ENCODE measurements around the gene SNX21. TPM values are rescaled to one million over a fixed set of nuclear protein-coding genes. Genes with fewer than 3 reads are reported as not detected.
A peak's percentile ranks its signal among the peaks of the same experiment; 100 is the strongest.

Gene SNX21
- total and polyA plus RNA-seq, 2 donors from 2014 or later = 23.2 to 35.6 TPM

DNA sequence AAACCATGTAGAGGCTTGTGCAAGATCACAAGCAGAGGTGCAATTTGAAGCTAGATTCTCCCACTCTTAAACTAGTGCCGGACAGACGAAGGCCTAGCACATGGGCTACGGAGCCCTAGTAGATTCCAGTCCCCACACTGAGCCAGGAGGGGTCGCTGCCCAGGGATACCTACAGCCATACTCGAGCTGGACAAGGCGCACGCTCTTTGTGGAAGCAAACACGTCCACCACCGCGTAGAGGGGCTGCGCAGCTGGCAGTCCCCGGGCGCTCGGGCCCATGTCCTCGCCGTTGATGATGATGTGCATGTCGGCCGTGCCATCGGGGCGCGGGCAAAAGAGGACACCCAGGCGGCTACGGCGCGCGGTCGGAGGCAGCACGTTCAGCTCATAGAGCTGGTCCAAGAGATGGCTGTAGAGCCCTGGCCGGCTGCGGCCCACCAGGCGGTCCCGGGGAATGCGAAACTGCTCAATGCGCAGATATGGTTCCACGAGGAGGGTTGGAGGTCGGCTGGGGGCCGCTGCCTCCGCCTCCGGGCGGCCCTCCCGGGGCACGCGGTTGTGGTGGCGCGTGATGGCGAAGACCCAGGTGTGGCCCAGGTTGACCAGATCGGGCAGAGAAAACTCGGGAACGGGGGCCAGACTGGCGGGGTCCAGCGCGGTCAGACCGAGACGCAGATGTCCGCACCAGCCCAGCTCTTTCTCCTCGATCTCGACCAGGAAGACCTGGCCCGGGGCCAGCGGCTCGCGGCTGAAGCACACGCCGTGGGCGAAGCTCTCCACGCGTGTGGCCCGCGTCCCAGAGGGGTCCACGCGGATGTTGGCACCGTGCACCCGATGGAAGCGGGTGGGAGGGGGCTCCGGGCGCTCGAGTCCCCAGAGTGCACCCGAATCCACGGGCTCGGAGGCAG lies 56.7 kb downstream of the SNX21 start:
- H3K27me3 ChIP-seq (ENCODE audit: control insufficient read depth, insufficient read depth, low read length) = no peaks in the 10 kb centered on the region
- peaks cover 0 to 30% (median 0%) of the 10 kb centered on the region in 3 donors for H3K4me1 ChIP-seq (ENCODE audit: control insufficient read depth in 2 of 3, insufficient read depth in 2 of 3, low read depth in 1 of 3, low read length in 3 of 3)
- no peak for FAIRE-seq
- peak overlapping the region; percentile 59 to 72 (median 61) for H3K4me3 ChIP-seq (ENCODE audit: low read length in 3 of 3)
- DNase-seq = peak; percentile 90 to 95 (median 92)
- H3K9ac ChIP-seq (ENCODE audit: low read length in 3 of 3) = peak overlapping the region; percentile 39 to 78 (median 61)
- peak overlapping the region; percentile 82 to 89 for H3K27ac ChIP-seq (ENCODE audit: low read depth in 2 of 2, low read length in 2 of 2)
- intact Hi-C loops (cut with DNase I) = no loop called here
- peaks cover 0 to 16% (median 14%) of the 10 kb centered on the region in 3 donors for H3K36me3 ChIP-seq (ENCODE audit: control insufficient read depth in 2 of 3, insufficient read depth in 3 of 3, low read length in 3 of 3)
- H3K9me3 ChIP-seq (ENCODE audit: control insufficient read depth in 2 of 3, insufficient read depth in 1 of 3, low read length in 3 of 3) = no peaks in the 10 kb centered on the region
- TF ChIP-seq CTCF (IDR thresholded peaks at IDR 0.05; ENCODE audit: borderline replicate concordance, extremely low read depth, insufficient read depth) = peak; percentile 42

DNA sequence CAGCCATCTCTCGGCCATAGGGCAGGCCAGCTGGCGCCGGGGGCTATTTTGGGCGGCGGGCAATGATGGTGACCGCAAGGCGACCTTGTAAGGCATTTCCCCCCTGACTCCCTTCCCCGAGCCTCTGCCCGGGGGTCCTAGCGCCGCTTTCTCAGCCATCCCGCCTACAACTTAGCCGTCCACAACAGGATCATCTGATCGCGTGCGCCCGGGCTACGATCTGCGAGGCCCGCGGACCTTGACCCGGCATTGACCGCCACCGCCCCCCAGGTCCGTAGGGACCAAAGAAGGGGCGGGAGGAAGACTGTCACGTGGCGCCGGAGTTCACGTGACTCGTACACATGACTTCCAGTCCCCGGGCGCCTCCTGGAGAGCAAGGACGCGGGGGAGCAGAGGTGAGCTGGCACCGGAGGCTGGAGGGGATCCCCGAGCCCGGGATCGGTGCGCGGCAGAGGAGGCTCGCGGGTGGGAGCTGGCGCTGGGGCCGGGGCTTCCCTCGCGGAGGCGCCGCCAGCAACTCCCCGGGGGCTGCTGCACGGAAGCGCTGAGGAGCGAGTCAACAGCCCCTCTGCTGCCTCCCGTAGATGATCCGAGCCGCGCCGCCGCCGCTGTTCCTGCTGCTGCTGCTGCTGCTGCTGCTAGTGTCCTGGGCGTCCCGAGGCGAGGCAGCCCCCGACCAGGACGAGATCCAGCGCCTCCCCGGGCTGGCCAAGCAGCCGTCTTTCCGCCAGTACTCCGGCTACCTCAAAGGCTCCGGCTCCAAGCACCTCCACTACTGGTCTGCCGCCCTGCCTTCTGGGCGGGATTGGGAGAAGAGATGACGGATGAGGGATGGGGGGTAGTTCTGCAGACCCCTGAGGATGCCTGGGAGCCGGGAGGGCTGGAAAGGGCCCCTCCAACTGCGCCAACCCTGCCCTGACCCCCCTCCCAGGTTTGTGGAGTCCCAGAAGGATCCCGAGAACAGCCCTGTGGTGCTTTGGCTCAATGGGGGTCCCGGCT lies 57.7 kb downstream of the SNX21 start, which contains the start of the genes CTSA and NEURL2:
Gene CTSA, plus strand, starts transcription at position 351 of the 999 bp plus-strand sequence. Its CDS starts 234 bp downstream, at position 585.
Gene NEURL2, minus strand, starts transcription at position 224 of the 999 bp plus-strand sequence. Its CDS starts 217 bp downstream, at position 7.
- TF ChIP-seq CTCF (IDR thresholded peaks at IDR 0.05; ENCODE audit: borderline replicate concordance, extremely low read depth, insufficient read depth) = no peak
- Histone ChIP-seq H3K4me1 (ENCODE audit: control insufficient read depth in 2 of 3, insufficient read depth in 2 of 3, low read depth in 1 of 3, low read length in 3 of 3) (peaks cover 0 to 30% (median 0%) of the 10 kb centered on the region in 3 donors), H3K9ac (ENCODE audit: low read length in 3 of 3) (peak within 1 kb of the TSS; percentile 39 to 78 (median 61)), H3K36me3 (ENCODE audit: control insufficient read depth in 2 of 3, insufficient read depth in 3 of 3, low read length in 3 of 3) (peaks cover 0 to 23% (median 14%) of the 10 kb centered on the region in 3 donors), H3K9me3 (ENCODE audit: control insufficient read depth in 2 of 3, insufficient read depth in 1 of 3, low read length in 3 of 3) (no peaks in the 10 kb centered on the region), H3K27ac (ENCODE audit: low read depth in 2 of 2, low read length in 2 of 2) (peak within 1 kb of the TSS; percentile 82 to 89), H3K4me3 (ENCODE audit: low read length in 3 of 3) (peak within 1 kb of the TSS; percentile 61 to 72 (median 72)), H3K27me3 (ENCODE audit: control insufficient read depth, insufficient read depth, low read length) (no peaks in the 10 kb centered on the region)
- intact Hi-C loops (cut with DNase I) = no loop called here
- peak; percentile 93 to 98 (median 95) for DNase-seq
- no peak for FAIRE-seq

- no peak for TF ChIP-seq CTCF (IDR thresholded peaks at IDR 0.05; ENCODE audit: borderline replicate concordance, extremely low read depth, insufficient read depth)
- Histone ChIP-seq H3K4me3 (ENCODE audit: low read length in 3 of 3) (peak overlapping the region; percentile 4 to 72 (median 72)), H3K36me3 (ENCODE audit: control insufficient read depth in 2 of 3, insufficient read depth in 3 of 3, low read length in 3 of 3) (peaks cover 0 to 25% (median 20%) of the 10 kb centered on the region in 3 donors), H3K27ac (ENCODE audit: low read depth in 2 of 2, low read length in 2 of 2) (peak overlapping the region; percentile 69 to 89), H3K9me3 (ENCODE audit: control insufficient read depth in 2 of 3, insufficient read depth in 1 of 3, low read length in 3 of 3) (no peaks in the 10 kb centered on the region), H3K9ac (ENCODE audit: low read length in 3 of 3) (peak overlapping the region in 2 of 3 donors; percentile 49 to 61), H3K27me3 (ENCODE audit: control insufficient read depth, insufficient read depth, low read length) (no peaks in the 10 kb centered on the region), H3K4me1 (ENCODE audit: control insufficient read depth in 2 of 3, insufficient read depth in 2 of 3, low read depth in 1 of 3, low read length in 3 of 3) (peaks cover 0 to 30% (median 0%) of the 10 kb centered on the region in 3 donors)
- FAIRE-seq (no peak), DNase-seq (peak in 1 of 5 donors; percentile 58)
- intact Hi-C loops (cut with DNase I) = no loop called here
Measured at GRCh38 chr20:45892049-45892825, 58.6 kb downstream of the SNX21 start.

Measured in kidney (tissue), 14 donors.